Measurements from ENCODE around the gene FGD2.

- no peak for TF ChIP-seq POLR2A (IDR thresholded peaks at IDR 0.05)
- TF ChIP-seq CTCF (IDR thresholded peaks at IDR 0.05): no peak
These were observed 3.3 kb downstream of the FGD2 start for GRCh38 chr6:37008484-37009465.
